Measurements from ENCODE around the gene CNN1.

Gene CNN1

DNA sequence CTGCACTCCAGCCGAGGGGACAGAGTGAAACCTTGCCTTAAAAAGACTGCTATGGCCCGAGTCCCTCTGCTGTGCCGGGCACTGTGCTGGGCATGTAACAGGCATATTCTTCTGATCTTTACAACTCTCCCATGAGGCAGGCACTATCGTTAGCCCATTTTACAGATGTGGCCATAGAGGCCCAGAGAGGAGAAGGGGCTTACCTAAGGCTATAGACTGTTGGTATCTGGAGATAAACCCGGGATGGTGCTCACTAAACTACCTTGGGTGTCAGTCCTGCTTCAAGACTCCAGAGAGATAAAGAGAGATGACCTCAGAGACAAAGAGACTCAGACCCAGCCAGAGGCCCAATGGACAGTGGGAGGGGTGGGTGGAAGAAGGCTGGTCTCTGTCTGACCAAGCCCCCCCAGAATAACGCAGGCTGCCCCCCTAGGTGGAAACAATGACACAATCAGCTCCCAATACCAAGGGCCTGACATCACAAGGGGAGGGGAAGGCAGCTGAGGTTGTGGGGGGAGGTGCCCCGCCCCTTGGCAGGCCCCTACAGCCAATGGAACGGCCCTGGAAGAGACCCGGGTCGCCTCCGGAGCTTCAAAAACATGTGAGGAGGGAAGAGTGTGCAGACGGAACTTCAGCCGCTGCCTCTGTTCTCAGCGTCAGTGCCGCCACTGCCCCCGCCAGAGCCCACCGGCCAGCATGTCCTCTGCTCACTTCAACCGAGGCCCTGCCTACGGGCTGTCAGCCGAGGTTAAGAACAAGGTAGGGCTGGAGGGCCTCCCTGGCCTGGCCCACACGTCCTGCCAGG, at the start of gene CNN1:
Gene CNN1, plus strand, starts transcription at position 620 of the 805 bp plus-strand sequence. Its CDS starts 77 bp downstream, at position 697.
- TF ChIP-seq, protein P1, sequence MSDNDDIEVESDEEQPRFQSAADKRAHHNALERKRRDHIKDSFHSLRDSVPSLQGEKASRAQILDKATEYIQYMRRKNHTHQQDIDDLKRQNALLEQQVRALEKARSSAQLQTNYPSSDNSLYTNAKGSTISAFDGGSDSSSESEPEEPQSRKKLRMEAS (IDR thresholded peaks at IDR 0.05): 0 out of 2 replicates have a peak, but pooled peaks have one; percentile 20
- TF ChIP-seq ZBTB7A (IDR thresholded peaks at IDR 0.05; ENCODE audit: low read depth): peak; percentile 58; the same call in 1 of the 2 replicates
- TF ChIP-seq RAD21 (IDR thresholded peaks at IDR 0.05; ENCODE audit: low read depth): no peak
- peak; percentile 32; the same call in 1 of the 2 replicates for TF ChIP-seq TCF12 (IDR thresholded peaks at IDR 0.05; ENCODE audit: low read depth)
- TF ChIP-seq NFIC (IDR thresholded peaks at IDR 0.05): no peak

DNA sequence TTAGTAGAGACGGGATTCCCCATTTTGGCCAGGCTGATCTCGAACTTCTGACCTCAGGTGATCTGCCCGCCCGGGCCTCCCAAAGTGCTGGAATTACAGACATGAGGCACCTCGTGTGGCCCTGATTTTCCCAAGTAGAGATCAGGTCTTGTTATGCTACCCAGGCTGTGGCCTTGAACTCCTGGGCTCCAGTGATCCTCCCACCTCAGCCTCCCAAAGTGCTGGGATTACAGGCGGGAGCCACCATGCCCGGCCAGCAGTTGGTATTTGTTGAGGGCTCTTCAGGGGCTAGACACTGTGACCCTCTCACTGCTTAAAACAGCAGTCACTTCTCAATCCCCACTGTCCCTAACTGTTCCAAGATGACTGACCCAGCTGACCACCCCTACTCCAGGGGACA, 49.3 kb upstream of the CNN1 start:
- TF ChIP-seq RAD21 (IDR thresholded peaks at IDR 0.05; ENCODE audit: low read depth) (no peak), TEAD4 (IDR thresholded peaks at IDR 0.05) (no peak), YY1 (IDR thresholded peaks at IDR 0.05; ENCODE audit: low read depth) (no peak), CEBPB (IDR thresholded peaks at IDR 0.05) (no peak), CREB1 (IDR thresholded peaks at IDR 0.05; ENCODE audit: low read depth) (no peak)
- TF ChIP-seq, protein P2, sequence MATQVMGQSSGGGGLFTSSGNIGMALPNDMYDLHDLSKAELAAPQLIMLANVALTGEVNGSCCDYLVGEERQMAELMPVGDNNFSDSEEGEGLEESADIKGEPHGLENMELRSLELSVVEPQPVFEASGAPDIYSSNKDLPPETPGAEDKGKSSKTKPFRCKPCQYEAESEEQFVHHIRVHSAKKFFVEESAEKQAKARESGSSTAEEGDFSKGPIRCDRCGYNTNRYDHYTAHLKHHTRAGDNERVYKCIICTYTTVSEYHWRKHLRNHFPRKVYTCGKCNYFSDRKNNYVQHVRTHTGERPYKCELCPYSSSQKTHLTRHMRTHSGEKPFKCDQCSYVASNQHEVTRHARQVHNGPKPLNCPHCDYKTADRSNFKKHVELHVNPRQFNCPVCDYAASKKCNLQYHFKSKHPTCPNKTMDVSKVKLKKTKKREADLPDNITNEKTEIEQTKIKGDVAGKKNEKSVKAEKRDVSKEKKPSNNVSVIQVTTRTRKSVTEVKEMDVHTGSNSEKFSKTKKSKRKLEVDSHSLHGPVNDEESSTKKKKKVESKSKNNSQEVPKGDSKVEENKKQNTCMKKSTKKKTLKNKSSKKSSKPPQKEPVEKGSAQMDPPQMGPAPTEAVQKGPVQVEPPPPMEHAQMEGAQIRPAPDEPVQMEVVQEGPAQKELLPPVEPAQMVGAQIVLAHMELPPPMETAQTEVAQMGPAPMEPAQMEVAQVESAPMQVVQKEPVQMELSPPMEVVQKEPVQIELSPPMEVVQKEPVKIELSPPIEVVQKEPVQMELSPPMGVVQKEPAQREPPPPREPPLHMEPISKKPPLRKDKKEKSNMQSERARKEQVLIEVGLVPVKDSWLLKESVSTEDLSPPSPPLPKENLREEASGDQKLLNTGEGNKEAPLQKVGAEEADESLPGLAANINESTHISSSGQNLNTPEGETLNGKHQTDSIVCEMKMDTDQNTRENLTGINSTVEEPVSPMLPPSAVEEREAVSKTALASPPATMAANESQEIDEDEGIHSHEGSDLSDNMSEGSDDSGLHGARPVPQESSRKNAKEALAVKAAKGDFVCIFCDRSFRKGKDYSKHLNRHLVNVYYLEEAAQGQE (IDR thresholded peaks at IDR 0.05; ENCODE audit: low read depth): no peak

DNA sequence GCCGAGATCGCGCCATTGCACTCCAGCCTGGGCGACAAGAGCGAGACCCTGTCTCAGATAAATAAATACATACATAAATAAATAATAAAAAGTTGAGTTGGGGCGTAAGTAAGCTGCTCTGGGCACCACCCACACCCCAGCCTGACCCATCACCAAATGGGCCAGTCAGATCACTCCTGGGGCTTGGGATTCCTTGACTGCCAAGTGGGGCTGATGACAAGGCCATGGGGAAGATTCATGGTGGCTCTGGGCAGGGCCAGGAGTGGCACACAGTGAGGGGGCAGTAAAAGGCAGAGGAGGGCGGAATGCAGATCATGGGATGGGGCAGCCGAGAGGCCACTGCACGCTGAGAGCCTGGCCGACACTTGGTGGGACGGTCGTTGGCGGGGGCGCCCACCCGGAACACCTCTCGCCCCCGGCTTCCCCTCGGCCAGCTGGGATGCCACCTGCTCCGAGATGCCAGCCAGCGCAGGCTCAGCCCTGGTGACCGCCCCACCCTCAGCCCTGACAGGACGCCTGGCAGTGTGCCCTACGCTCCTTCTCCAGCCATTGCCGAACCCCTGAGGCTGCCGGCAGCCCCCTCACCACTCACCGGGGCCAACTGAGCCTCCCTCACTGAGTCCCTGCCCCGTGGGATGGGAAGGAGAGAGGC, 43.9 kb upstream of the CNN1 start:
- TF ChIP-seq EP300 (IDR thresholded peaks at IDR 0.05; ENCODE audit: borderline replicate concordance) (no peak), CREB1 (IDR thresholded peaks at IDR 0.05; ENCODE audit: low read depth) (no peak), NFIC (IDR thresholded peaks at IDR 0.05) (no peak), ZBTB7A (IDR thresholded peaks at IDR 0.05; ENCODE audit: low read depth) (no peak), RAD21 (IDR thresholded peaks at IDR 0.05; ENCODE audit: low read depth) (no peak), CEBPB (IDR thresholded peaks at IDR 0.05) (no peak), YY1 (IDR thresholded peaks at IDR 0.05; ENCODE audit: low read depth) (no peak), TCF12 (IDR thresholded peaks at IDR 0.05; ENCODE audit: low read depth) (no peak), EGR1 (IDR thresholded peaks at IDR 0.05) (no peak), TAF1 (IDR thresholded peaks at IDR 0.05; ENCODE audit: low read depth) (no peak), TEAD4 (IDR thresholded peaks at IDR 0.05) (no peak), FOXM1 (IDR thresholded peaks at IDR 0.05; ENCODE audit: borderline replicate concordance, low read depth) (no peak)
- TF ChIP-seq, protein P1 (IDR thresholded peaks at IDR 0.05): no peak
- TF ChIP-seq, protein P3, sequence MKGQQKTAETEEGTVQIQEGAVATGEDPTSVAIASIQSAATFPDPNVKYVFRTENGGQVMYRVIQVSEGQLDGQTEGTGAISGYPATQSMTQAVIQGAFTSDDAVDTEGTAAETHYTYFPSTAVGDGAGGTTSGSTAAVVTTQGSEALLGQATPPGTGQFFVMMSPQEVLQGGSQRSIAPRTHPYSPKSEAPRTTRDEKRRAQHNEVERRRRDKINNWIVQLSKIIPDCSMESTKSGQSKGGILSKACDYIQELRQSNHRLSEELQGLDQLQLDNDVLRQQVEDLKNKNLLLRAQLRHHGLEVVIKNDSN (IDR thresholded peaks at IDR 0.05): no peak
- TF ChIP-seq, protein P2 (IDR thresholded peaks at IDR 0.05; ENCODE audit: low read depth): no peak

DNA sequence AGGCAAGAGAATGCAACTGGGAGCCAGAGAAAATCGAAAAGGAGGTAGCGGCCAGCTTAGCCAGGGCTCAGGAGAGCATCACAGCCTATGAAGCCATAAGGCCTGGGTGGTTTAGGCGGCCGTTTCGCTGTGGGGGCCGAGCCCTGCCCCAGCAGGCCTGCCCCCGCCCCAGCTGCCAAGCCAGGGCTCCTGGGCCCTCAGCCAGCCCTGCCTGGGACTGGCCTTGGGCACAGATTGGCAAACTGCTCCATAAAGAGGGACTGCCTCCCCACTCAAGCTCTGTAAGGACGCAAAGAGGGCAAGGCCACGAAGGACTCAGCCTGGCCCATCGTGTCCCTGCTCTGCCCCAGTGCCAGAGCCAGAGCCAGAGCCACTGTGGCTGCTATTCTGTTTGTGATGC, 43.2 kb upstream of the CNN1 start:
- TF ChIP-seq ZBTB7A (IDR thresholded peaks at IDR 0.05; ENCODE audit: low read depth) (no peak), RAD21 (IDR thresholded peaks at IDR 0.05; ENCODE audit: low read depth) (no peak), CREB1 (IDR thresholded peaks at IDR 0.05; ENCODE audit: low read depth) (no peak), EP300 (IDR thresholded peaks at IDR 0.05; ENCODE audit: borderline replicate concordance) (no peak), TAF1 (IDR thresholded peaks at IDR 0.05; ENCODE audit: low read depth) (no peak)

DNA sequence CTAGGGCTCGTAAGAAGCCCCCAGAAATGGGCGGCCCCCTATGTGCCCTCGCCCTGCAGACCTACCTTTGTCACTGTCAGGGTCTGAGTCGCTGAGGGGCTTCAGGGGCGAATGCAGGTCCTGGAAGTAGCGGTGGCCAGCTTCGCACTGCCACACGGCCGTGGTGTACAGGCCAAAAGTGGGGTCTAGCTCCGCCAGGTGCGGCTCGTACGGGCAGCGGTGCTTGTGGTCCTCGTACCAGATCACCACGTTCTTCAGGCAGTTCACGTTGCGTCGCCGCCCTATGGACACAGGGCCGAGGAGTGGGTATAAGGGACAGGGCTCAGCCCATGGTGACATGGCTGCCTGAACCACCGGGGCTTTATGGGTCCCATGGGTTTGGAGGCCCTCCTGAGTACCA, 42.8 kb upstream of the CNN1 start:
- no peak for TF ChIP-seq RAD21 (IDR thresholded peaks at IDR 0.05; ENCODE audit: low read depth)
- TF ChIP-seq NFIC (IDR thresholded peaks at IDR 0.05): no peak
- TF ChIP-seq, protein P3 (IDR thresholded peaks at IDR 0.05): no peak
- TF ChIP-seq, protein P1 (IDR thresholded peaks at IDR 0.05): no peak
- no peak for TF ChIP-seq CEBPB (IDR thresholded peaks at IDR 0.05)

Data from Ishikawa (cell line).